ENCODE data around the gene ANKDD1B.

ANKDD1B gene

DNA sequence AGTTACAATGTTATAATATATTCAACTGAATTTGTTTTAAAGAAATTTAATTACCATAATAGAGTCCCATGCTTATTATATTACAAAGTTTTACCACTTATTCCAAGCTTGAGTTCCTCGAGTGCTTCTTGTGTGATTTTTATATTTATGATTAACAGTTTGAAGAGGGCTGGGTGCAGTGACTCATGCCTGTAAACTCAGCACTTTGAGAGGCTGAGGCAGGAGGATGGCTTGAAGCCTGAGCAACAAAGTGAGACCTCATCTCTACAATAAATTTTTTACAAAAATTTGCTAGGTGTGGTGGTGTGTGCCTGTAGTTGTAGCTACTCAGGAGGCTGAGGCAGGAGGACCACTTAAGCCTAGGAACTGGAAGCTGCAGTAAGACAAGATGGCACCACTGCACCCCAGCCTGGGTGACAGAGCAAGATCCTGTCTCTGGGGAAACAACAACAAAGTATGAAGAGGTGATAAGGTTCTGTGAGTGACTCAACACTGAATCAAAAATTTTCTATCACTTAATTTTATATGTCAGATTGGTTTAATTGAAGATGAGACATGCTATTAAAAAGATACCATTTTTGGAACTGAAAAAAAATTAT, 96.8 kb downstream of the ANKDD1B start:
- no peak for DNase-seq (ENCODE audit: low read depth)

DNA sequence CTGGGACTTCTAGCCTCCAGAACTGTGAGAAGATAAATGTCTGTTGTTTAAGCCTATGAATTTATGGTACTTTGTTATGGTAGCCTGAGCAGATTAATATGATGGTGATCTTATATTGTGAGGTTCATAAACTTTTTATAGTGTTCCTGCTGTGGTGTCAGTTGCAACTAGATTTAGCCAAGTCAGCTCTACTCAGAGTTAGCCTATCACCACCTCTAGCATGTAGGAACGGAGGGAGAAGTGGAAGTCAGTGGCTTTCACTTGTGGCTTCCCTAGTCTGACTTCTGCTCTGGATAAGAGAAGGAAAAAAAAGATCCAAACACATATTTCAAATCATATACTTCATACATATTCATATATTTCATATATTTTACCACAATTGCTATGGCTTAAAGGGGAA, 99.4 kb downstream of the ANKDD1B start:
- no peak for DNase-seq (ENCODE audit: low read depth)

DNA sequence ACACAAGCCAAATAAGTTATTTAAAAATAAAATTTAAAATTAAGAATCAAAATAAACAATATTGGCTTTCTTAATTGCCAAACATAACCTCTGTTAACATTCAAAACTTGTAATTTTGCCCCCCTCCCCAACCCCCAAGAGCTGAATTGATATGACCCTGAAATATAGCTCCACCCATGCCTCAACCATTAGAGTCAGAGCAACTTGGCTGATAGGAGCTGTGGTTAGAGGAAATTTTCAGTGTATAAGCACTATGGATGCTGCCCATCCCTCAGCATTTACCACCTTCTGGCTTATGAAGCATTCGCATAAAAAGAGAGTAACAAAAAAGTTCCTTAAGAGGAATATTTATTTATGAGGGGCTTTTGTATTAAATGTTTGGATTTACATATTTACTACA, 99.9 kb downstream of the ANKDD1B start:
- no peak for DNase-seq (ENCODE audit: low read depth)

DNA sequence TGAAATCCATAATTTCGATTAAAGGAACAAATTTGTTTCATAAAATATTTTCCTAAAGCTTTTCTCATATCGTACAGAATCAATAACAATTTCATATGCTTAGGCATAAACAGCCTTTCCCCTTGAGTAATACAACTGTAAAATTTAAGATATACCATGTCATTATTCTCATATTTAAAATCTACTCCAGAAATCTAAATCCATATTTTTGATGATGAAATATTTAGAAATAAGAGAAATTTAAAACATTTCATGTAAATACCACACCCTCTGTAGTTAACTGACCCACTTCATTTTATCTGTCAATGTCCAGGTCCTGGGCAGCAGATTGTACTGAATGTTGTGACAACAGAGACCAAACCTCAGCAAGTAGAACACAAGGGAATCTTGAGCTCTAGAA, 100.8 kb downstream of the ANKDD1B start:
- DNase-seq (ENCODE audit: low read depth): no peak

DNA sequence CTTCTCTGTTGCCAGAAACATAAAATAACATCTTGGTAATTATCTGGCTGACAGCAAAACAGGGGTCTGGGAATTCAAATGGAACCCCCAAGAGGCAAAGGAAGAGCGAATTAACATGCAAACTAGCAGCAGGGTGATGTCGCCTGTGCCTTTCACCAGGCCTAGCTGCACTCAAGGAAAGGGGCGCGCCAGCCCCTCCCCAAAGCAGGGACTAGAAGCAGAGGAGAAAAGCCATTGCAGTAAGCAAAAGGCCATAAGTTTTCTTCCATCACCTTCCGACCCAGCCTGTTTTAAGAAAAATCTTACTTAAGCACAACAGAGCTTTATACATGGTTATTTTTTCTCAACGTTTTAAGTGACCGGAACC, 105.4 kb downstream of the ANKDD1B start:
- DNase-seq (ENCODE audit: low read depth): no peak

DNA sequence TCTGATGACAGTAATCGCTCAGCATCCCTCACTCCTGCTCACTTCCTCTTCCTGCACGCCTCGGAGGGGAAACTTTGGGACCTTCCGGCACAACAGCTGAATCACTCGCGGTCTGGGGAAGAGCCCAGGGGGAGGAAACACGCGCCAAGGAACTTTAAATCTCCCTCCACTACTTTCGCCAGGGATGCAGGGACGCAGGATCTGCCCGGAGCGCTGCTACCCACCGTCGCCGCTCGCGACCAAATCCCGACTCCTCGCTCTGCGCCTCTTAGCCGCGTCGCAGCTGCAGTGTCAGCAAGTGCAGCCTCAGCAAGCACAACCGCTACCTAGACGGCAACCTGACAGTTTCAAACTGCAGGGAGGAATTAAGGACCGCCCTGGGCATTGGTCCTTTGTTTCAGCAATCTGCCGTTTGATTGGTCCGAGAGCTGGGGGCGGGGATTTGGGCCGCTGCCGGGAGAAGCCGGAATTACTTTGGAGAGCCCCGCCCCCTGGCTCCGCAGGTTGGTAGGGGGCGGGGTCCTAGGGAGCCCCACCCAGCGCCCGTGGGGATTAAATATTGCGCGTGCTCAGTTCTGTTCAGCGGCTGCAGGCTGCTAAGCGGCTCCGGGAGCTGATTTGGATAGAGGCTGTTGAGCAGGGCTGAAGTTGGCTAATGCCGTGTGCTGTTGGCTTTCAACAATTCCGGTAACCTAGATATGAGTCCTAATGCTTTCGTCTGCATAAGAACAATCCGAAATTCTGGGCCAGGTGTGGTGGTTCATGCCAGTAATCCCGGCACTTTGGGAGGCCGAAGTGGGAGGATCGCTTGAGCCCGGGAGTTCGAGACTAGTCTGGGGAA, 106.0 kb downstream of the ANKDD1B start, which contains the start of gene POC5:
POC5 (minus strand) TSS at position 356 of the 841 bp plus-strand sequence. CDS start 4,500 bp downstream, outside the sequence.
- peak; percentile 93 for DNase-seq (ENCODE audit: low read depth)

DNA sequence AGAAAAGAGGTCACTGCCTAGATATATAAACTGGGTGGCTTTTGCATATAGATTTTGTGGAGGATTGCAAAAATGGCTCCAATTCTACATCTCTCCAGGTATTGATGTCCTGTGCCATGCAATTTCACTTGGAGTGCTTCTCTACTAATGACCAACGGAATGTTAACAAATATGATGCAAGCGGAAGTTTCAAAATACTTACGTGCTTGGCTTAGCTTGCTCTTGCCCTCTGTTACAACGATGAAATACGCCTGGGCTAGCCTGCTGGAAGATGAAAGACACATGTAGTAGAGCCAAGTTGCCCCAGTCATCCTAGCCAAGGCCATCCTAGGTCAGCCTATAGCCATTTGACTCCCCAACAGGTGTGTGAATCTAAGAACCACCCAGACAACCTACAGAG, 109.6 kb downstream of the ANKDD1B start:
- DNase-seq (ENCODE audit: low read depth): no peak

All from GM04504 (cell line).